HEK293 (cell line): ENCODE results near the gene EFCAB5.

Experiments
- CTCF ChIA-PET: fragments of 350-600 bp; formaldehyde crosslinking; extraction: SDS; loops from one replicate; lab custom pipeline; 2021; ENCODE audit warnings: antibody characterized with exemption; lab: Yijun Ruan, JAX
- POLR2A ChIA-PET: fragments of 300-600 bp; formaldehyde crosslinking; extraction: SDS; loops from one replicate; lab custom pipeline; 2020; ENCODE audit warnings: antibody characterized with exemption, inconsistent platforms; lab: Yijun Ruan, JAX
- H3K27ac ChIP-seq: fragments of 200-500 bp; sonication (Bioruptor generic); 2 replicates; pipeline ENCODE4 v1.5.1; 2014; ENCODE audit warnings: low read depth, low read length, control low read depth, inconsistent platforms; ENCODE audit errors: extremely low read depth
- H3K36me3 ChIP-seq, 2 experiments: fragments of 200-500 bp in 1 of 2; sonication (Bioruptor generic) in 1 of 2; 1 replicate in 1 of 2; 2 replicates in 1 of 2; pipeline ENCODE4 v1.5.1; 2014 to 2017; ENCODE audit warnings: inconsistent platforms in 2 of 2, low read length in 2 of 2; ENCODE audit not compliant: control insufficient read depth in 2 of 2, insufficient read depth in 1 of 2
- H3K4me1 ChIP-seq: fragments of 200-500 bp; sonication (Bioruptor generic); 2 replicates; pipeline ENCODE4 v1.5.1; 2014; ENCODE audit warnings: mild to moderate bottlenecking, low read length, inconsistent platforms; ENCODE audit not compliant: control insufficient read depth, insufficient read depth
- H3K4me3 ChIP-seq: 2 replicates; pipeline ENCODE4 v1.5.1; 2011; ENCODE audit warnings: low read depth, mild to moderate bottlenecking, control low read depth, low read length, moderate library complexity
- H3K9me3 ChIP-seq: fragments of 200-500 bp; sonication (Bioruptor generic); 2 replicates; pipeline ENCODE4 v1.5.1; 2014; ENCODE audit warnings: low read depth, low read length, inconsistent platforms; ENCODE audit not compliant: control insufficient read depth, insufficient read depth
- HOXC10 ChIP-seq: sonication (generic); formaldehyde crosslinking; IDR thresholded peaks from 2 replicates; pipeline ENCODE4 v1.8.1; 2023; ENCODE audit warnings: mild to moderate bottlenecking, missing genetic modification reagents
- ZBTB10 ChIP-seq: fragments of 450-650 bp; formaldehyde crosslinking; IDR thresholded peaks from 2 replicates; pipeline ENCODE4 v1.5.1; 2016; ENCODE audit warnings: missing biosample characterization, missing genetic modification characterization
- ZNF513 ChIP-seq: fragments of 450-650 bp; IDR thresholded peaks from 2 replicates; pipeline ENCODE4 v1.5.1; 2018; ENCODE audit warnings: missing biosample characterization, missing genetic modification characterization
- ZNF660 ChIP-seq: fragments of 450-650 bp; IDR thresholded peaks from 2 replicates; pipeline ENCODE4 v1.5.1; 2018; ENCODE audit warnings: missing biosample characterization, mild to moderate bottlenecking, missing genetic modification characterization
- ZNF792 ChIP-seq: fragments of 450-650 bp; formaldehyde crosslinking; IDR thresholded peaks from 2 replicates; pipeline ENCODE4 v1.5.1; 2016; ENCODE audit warnings: missing biosample characterization, missing genetic modification characterization
- TF ChIP-seq, protein P1 (sequence below): fragments of 450-650 bp; formaldehyde crosslinking; conservative IDR thresholded peaks from 2 replicates; pipeline ENCODE4 v1.5.1; 2016; ENCODE audit warnings: low read depth, missing biosample characterization, missing genetic modification characterization
- TF ChIP-seq, protein P2 (sequence below): fragments of 450-650 bp; formaldehyde crosslinking; IDR thresholded peaks from 2 replicates; pipeline ENCODE4 v1.5.1; 2016; ENCODE audit warnings: missing biosample characterization, missing genetic modification characterization, low read depth
- TF ChIP-seq, protein P3 (sequence below): fragments of 450-650 bp; IDR thresholded peaks from 2 replicates; pipeline ENCODE4 v1.5.1; 2018; ENCODE audit warnings: missing biosample characterization, mild to moderate bottlenecking, missing genetic modification characterization
- TF ChIP-seq, protein P4 (sequence below): fragments of 450-650 bp; formaldehyde crosslinking; IDR thresholded peaks from 2 replicates; pipeline ENCODE4 v1.5.1; 2016; ENCODE audit warnings: missing biosample characterization, missing genetic modification characterization, borderline replicate concordance
- TF ChIP-seq, protein P5 (sequence below): fragments of 450-650 bp; formaldehyde crosslinking; IDR thresholded peaks from 2 replicates; pipeline ENCODE4 v1.5.1; 2017; ENCODE audit warnings: missing biosample characterization, missing genetic modification characterization

The EFCAB5 gene

DNA sequence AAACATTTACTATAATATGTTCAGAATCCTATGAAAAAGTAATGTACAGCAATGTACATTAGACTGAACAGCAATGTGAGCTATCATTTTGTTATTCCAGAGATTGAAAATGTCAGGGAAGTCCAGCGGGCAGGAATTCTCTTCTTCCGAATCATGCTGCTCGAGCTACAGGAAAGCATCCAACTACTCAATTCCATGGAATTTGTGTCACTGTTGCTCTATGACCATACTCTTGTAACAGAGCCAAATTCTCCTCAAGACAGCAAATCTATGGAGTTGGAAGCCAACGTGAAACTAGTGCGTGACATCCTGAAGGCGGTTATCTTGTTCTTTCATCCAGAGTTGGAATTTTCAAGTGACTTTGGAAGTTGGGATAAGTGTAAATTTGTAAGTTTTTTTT, 150.3 kb downstream of the EFCAB5 start:
- Histone ChIP-seq H3K27ac (no peak overlapping the region), H3K36me3 (no peaks in the 10 kb centered on the region), H3K9me3 (no peaks in the 10 kb centered on the region), H3K4me1 (no peaks in the 10 kb centered on the region), H3K4me3 (no peak overlapping the region)
- POLR2A ChIA-PET: interaction anchor here (1.0 kb wide), 1 partner anchor 63 kb away, joined by 3 read pairs; no protein-coding TSS in a partner anchor
- CTCF ChIA-PET: interaction anchor here (0.6 to 7.4 kb wide), 9 partner anchors 14 to 524 kb away, joined by 3 to 137 read pairs (median 51); partner anchors contain the start of genes ABHD15, SSH2 and TP53I13
- TF ChIP-seq, protein P1, sequence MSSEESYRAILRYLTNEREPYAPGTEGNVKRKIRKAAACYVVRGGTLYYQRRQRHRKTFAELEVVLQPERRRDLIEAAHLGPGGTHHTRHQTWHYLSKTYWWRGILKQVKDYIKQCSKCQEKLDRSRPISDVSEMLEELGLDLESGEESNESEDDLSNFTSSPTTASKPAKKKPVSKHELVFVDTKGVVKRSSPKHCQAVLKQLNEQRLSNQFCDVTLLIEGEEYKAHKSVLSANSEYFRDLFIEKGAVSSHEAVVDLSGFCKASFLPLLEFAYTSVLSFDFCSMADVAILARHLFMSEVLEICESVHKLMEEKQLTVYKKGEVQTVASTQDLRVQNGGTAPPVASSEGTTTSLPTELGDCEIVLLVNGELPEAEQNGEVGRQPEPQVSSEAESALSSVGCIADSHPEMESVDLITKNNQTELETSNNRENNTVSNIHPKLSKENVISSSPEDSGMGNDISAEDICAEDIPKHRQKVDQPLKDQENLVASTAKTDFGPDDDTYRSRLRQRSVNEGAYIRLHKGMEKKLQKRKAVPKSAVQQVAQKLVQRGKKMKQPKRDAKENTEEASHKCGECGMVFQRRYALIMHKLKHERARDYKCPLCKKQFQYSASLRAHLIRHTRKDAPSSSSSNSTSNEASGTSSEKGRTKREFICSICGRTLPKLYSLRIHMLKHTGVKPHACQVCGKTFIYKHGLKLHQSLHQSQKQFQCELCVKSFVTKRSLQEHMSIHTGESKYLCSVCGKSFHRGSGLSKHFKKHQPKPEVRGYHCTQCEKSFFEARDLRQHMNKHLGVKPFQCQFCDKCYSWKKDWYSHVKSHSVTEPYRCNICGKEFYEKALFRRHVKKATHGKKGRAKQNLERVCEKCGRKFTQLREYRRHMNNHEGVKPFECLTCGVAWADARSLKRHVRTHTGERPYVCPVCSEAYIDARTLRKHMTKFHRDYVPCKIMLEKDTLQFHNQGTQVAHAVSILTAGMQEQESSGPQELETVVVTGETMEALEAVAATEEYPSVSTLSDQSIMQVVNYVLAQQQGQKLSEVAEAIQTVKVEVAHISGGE (tag by site-specific recombination): no peak
- TF ChIP-seq, protein P2, sequence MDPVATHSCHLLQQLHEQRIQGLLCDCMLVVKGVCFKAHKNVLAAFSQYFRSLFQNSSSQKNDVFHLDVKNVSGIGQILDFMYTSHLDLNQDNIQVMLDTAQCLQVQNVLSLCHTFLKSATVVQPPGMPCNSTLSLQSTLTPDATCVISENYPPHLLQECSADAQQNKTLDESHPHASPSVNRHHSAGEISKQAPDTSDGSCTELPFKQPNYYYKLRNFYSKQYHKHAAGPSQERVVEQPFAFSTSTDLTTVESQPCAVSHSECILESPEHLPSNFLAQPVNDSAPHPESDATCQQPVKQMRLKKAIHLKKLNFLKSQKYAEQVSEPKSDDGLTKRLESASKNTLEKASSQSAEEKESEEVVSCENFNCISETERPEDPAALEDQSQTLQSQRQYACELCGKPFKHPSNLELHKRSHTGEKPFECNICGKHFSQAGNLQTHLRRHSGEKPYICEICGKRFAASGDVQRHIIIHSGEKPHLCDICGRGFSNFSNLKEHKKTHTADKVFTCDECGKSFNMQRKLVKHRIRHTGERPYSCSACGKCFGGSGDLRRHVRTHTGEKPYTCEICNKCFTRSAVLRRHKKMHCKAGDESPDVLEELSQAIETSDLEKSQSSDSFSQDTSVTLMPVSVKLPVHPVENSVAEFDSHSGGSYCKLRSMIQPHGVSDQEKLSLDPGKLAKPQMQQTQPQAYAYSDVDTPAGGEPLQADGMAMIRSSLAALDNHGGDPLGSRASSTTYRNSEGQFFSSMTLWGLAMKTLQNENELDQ (tag by site-specific recombination): no peak
- TF ChIP-seq HOXC10 (CRISPR knock-in tag): no peak
- TF ChIP-seq, protein P3, sequence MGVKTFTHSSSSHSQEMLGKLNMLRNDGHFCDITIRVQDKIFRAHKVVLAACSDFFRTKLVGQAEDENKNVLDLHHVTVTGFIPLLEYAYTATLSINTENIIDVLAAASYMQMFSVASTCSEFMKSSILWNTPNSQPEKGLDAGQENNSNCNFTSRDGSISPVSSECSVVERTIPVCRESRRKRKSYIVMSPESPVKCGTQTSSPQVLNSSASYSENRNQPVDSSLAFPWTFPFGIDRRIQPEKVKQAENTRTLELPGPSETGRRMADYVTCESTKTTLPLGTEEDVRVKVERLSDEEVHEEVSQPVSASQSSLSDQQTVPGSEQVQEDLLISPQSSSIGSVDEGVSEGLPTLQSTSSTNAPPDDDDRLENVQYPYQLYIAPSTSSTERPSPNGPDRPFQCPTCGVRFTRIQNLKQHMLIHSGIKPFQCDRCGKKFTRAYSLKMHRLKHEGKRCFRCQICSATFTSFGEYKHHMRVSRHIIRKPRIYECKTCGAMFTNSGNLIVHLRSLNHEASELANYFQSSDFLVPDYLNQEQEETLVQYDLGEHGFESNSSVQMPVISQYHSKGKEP (tag by site-specific recombination): no peak
- TF ChIP-seq, protein P4, sequence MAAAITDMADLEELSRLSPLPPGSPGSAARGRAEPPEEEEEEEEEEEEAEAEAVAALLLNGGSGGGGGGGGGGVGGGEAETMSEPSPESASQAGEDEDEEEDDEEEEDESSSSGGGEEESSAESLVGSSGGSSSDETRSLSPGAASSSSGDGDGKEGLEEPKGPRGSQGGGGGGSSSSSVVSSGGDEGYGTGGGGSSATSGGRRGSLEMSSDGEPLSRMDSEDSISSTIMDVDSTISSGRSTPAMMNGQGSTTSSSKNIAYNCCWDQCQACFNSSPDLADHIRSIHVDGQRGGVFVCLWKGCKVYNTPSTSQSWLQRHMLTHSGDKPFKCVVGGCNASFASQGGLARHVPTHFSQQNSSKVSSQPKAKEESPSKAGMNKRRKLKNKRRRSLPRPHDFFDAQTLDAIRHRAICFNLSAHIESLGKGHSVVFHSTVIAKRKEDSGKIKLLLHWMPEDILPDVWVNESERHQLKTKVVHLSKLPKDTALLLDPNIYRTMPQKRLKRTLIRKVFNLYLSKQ (tag by site-specific recombination): no peak
- no peak for TF ChIP-seq ZNF792 (tag by site-specific recombination)
- TF ChIP-seq ZNF513 (tag by site-specific recombination): no peak

DNA sequence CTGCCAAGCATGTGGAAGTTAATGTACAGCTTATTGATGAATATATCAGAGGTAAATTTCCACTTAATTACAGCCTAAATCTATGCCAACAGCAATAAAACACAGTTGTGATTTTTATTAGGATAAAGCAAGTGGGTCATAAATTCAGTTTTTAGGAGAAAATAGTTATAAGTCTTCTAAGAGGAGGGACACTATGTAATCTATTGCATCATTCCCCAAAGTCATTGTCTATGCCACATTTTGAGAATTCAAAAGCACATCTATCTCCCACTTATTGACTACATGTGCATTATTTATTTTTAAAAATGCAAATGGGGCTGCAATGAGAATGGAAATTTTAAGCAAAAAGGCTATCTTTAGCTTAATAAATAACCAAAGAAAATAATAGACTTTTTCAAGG, 151.5 kb downstream of the EFCAB5 start:
- TF ChIP-seq ZNF660 (tag by site-specific recombination) (no peak), ZBTB10 (no peak)
- TF ChIP-seq, protein P5, sequence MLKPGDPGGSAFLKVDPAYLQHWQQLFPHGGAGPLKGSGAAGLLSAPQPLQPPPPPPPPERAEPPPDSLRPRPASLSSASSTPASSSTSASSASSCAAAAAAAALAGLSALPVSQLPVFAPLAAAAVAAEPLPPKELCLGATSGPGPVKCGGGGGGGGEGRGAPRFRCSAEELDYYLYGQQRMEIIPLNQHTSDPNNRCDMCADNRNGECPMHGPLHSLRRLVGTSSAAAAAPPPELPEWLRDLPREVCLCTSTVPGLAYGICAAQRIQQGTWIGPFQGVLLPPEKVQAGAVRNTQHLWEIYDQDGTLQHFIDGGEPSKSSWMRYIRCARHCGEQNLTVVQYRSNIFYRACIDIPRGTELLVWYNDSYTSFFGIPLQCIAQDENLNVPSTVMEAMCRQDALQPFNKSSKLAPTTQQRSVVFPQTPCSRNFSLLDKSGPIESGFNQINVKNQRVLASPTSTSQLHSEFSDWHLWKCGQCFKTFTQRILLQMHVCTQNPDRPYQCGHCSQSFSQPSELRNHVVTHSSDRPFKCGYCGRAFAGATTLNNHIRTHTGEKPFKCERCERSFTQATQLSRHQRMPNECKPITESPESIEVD (tag by site-specific recombination): 0 out of 2 replicates have a peak, but pooled peaks have one; percentile 27
- POLR2A ChIA-PET: interaction anchor here (0.8 to 1.0 kb wide), 2 partner anchors 22 to 163 kb away, joined by 3 to 5 read pairs; partner anchors contain the start of gene SSH2
- Histone ChIP-seq H3K9me3 (no peaks in the 10 kb centered on the region), H3K4me1 (no peaks in the 10 kb centered on the region), H3K4me3 (no peak overlapping the region), H3K27ac (no peak overlapping the region), H3K36me3 (no peaks in the 10 kb centered on the region)
- CTCF ChIA-PET: interaction anchor here (0.6 to 7.4 kb wide), 84 partner anchors 8 to 945 kb away, joined by 3 to 137 read pairs (median 4); partner anchors contain the start of genes ABHD15, ANKRD13B, SSH2 and TP53I13
